Fibroblast of mammary gland (primary cell): Measurements from ENCODE around the gene TFB1M.
A peak's percentile ranks its signal among the peaks of the same experiment; 100 is the strongest.

Source experiments
- DNase-seq: peaks from one replicate; pipeline ENCODE4 v3.0.0-alpha.2; 2010; ENCODE audit warnings: low read depth
- H3K4me3 ChIP-seq: 2 replicates; pipeline ENCODE4 v1.5.1; 2011; ENCODE audit warnings: low read depth, mild to moderate bottlenecking, low read length, moderate library complexity; ENCODE audit not compliant: control insufficient read depth
- CTCF ChIP-seq: conservative IDR thresholded peaks from 2 replicates; pipeline ENCODE4 v1.5.1; 2011; ENCODE audit warnings: low read depth, low read length, inconsistent platforms; ENCODE audit not compliant: control insufficient read depth, insufficient read depth

Gene TFB1M

GRCh38 chr6:155250701-155251381 lies 63.4 kb downstream of the TFB1M start:
- DNase-seq = no peak
- H3K4me3 ChIP-seq = no peak overlapping the region
- no peak for TF ChIP-seq CTCF

- TF ChIP-seq CTCF = peak; percentile 81
- H3K4me3 ChIP-seq = no peak overlapping the region
- DNase-seq = peak; percentile 80
Observed at GRCh38 chr6:155248008-155249001, 66.0 kb downstream of the TFB1M start.

DNA sequence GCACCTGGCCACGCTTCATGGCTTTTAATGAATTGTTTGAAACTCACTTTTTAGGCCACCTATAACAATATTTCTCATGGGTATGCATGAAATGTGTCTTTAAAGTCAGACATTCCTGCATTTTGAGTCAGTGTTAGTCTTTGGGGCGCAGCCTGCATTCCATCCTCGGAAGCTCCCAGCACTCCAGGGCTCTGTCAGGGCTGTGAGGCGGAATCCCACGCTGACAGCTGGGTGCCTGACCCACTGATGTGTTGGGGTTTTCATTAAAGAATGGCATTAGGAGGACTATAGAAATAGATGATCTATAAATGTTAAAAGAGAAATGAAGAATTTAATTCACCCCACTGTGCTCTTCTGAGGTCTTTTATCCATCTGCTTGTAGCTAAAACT lies 66.7 kb downstream of the TFB1M start:
- no peak overlapping the region for H3K4me3 ChIP-seq
- TF ChIP-seq CTCF = no peak
- peak; percentile 31 for DNase-seq

DNA sequence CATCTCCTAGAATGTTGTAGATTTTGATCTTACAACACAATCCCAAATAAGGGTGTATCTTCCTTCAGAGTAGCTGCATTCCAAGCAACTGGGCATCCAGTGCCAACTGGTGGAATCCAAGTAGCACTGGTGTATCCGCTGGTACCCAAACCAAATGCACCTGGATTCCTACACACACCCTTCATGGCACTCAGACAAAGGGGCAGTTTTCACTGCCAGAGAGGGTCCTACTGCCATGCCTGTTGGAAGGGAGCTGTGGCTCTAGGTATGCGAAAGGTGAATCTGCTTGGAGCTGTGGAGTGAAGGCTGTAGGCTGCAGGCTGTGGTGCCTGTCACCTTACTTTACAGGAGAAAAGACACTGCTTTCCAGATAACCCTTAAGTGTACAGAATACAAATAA lies 67.5 kb downstream of the TFB1M start:
- no peak for TF ChIP-seq CTCF
- DNase-seq = no peak
- H3K4me3 ChIP-seq = no peak overlapping the region

GRCh38 chr6:155245831-155246230 lies 68.5 kb downstream of the TFB1M start:
- TF ChIP-seq CTCF = no peak
- DNase-seq = no peak

GRCh38 chr6:155245193-155245592 lies 69.1 kb downstream of the TFB1M start:
- no peak for DNase-seq
- TF ChIP-seq CTCF = no peak
- no peak overlapping the region for H3K4me3 ChIP-seq

More at GRCh38 chr6:155245831-155246230, 68.5 kb downstream of the TFB1M start:
- no peak overlapping the region for H3K4me3 ChIP-seq
